Stomach (tissue), 9 donors: ENCODE measurements around the gene TPX2. TPM values are rescaled to one million over a fixed set of nuclear protein-coding genes. Genes with fewer than 3 reads are reported as not detected.

ENCODE experiments used
- DNase-seq, 2 donors: peaks; one replicate each; pipeline versions ENCODE4 v3.0.0 to v3.0.0-alpha.2; 2013 to 2019
- H3K27ac ChIP-seq, 5 donors: fragments of 200-600 bp in 4 of 5; sonication (generic) in 4 of 5; one replicate each; pipeline ENCODE4 v1.5.1; 2013 to 2019; ENCODE audit warnings: mild to moderate bottlenecking in 1 of 5, moderate library complexity in 1 of 5
- H3K27me3 ChIP-seq, 3 donors: fragments of 200-600 bp; sonication (generic); one replicate each; pipeline ENCODE4 v1.5.1; 2017 to 2019; ENCODE audit warnings: mixed run types in 1 of 3
- H3K36me3 ChIP-seq, 4 donors: fragments of 200-600 bp; sonication (generic); 1 replicate in 3 of 4; 2 replicates in 1 of 4; pipeline ENCODE4 v1.5.1; 2016 to 2019
- H3K4me1 ChIP-seq, 4 donors: fragments of 200-600 bp; sonication (generic); one replicate each; pipeline ENCODE4 v1.5.1; 2016 to 2019
- H3K4me3 ChIP-seq, 4 donors: fragments of 200-600 bp; sonication (generic) in 3 of 4; one replicate each; pipeline ENCODE4 v1.5.1; 2016 to 2019; ENCODE audit warnings: mild to moderate bottlenecking in 1 of 4
- H3K9me3 ChIP-seq, 4 donors: fragments of 200-600 bp; sonication (generic); one replicate each; pipeline ENCODE4 v1.5.1; 2016 to 2019
- CTCF ChIP-seq, 7 experiments: fragments of 450-650 bp in 4 of 7; fragments of 200-600 bp in 3 of 7; sonication (generic) in 3 of 7; IDR thresholded peaks; one replicate each; pipeline ENCODE4 v1.5.1; 2016 to 2019; ENCODE audit warnings: antibody characterized with exemption in 7 of 7, control low read depth in 2 of 7, mild to moderate bottlenecking in 1 of 7
- EP300 ChIP-seq: sonication (generic); formaldehyde crosslinking; IDR thresholded peaks from one replicate; pipeline ENCODE4 v1.6.1; 2017; ENCODE audit warnings: antibody characterized with exemption
- POLR2A ChIP-seq, 4 donors: fragments of 450-650 bp; IDR thresholded peaks; one replicate each; pipeline ENCODE4 v1.6.1; 2016; ENCODE audit warnings: antibody characterized with exemption in 4 of 4, control low read depth in 2 of 4, mild to moderate bottlenecking in 1 of 4, moderate library complexity in 1 of 4
- POLR2AphosphoS5 ChIP-seq, 3 donors: sonication (generic); formaldehyde crosslinking; IDR thresholded peaks; one replicate each; pipeline ENCODE4 v1.6.1; 2016; ENCODE audit warnings: antibody characterized with exemption in 3 of 3
- WGBS, 5 donors: extraction: QIAGEN DNeasy Blood & Tissue Kit in 3 of 5; methylation state at CpG; one replicate each; pipeline versions ENCODE4 v1.1.5 to v1.1.7; 2013 to 2018; 5-methylcytosine and 5-hydroxymethylcytosine counted together
- intact Hi-C: fragments of 100-400 bp; cut with DNase I; formaldehyde crosslinking; loops from one replicate; pipeline ENCODE4 v1.15.1; 2023; ENCODE audit warnings: low total_unique reads
- polyA plus RNA-seq, 3 donors: library from polyadenylated mRNA; stranded (reverse); fragments of 200-250 nt; gene quantifications; one replicate each; pipeline ENCODE4 v1.2.3, GENCODE V29; 2013
- small RNA-seq, 4 donors: library from RNA; depleted of rRNA; stranded (forward); fragments of <200 nt; gene quantifications; one replicate each; pipeline ENCODE3, GENCODE V24; 2016
- total RNA-seq, 5 donors: library from RNA; depleted of rRNA; stranded (reverse); fragments of >200 nt; gene quantifications; one replicate each; pipeline versions ENCODE4 v1.1.0 to v1.2.3, GENCODE V29; 2014 to 2016
- donor health status: healthy with polysubstance abuse.
- donor health status: Bipolar disorder and iron deficiency.
- donor health status: healthy.

TPX2 gene
- total and polyA plus RNA-seq, 8 donors: 1.7 to 11.4 (median 6.7) TPM

- DNase-seq: peak in 1 of 2 donors; percentile 85
- H3K27me3 ChIP-seq: peaks cover 0 to 23% (median 8%) of the 10 kb centered on the region in 3 donors
- peak within 1 kb of the TSS in 3 of 4 donors; percentile 3 to 15 (median 9) for H3K4me3 ChIP-seq
- H3K27ac ChIP-seq: peak within 1 kb of the TSS in 2 of 5 donors; percentile 1 to 30
- intact Hi-C loops: no loop called here
- no peaks in the 10 kb centered on the region for H3K9me3 ChIP-seq
- H3K4me1 ChIP-seq: peaks cover 12 to 37% (median 23%) of the 10 kb centered on the region in 4 donors
- no peak for TF ChIP-seq POLR2A (IDR thresholded peaks at IDR 0.05)
- no peak for TF ChIP-seq POLR2AphosphoS5 (IDR thresholded peaks at IDR 0.05)
- TF ChIP-seq EP300: no peak
- 54 to 66% (median 64%) methylated on average over 14 to 21 of the region's 21 CpGs for WGBS, 5 donors
- H3K36me3 ChIP-seq: no peaks in the 10 kb centered on the region
Measured at GRCh38 chr20:31845300-31845863, 106.3 kb downstream of the TPX2 start, which contains the start of gene FOXS1. TSS of gene FOXS1 (minus strand) at chr20:31845604. CDS start at chr20:31845542, 62 bp downstream.

- WGBS, 5 donors: 72 to 83% (median 75%) methylated on average over 3 of the region's 3 CpGs
- Histone ChIP-seq H3K27ac (no peak overlapping the region), H3K27me3 (peaks cover 0 to 37% (median 8%) of the 10 kb centered on the region in 3 donors), H3K4me1 (peaks cover 12 to 36% (median 21%) of the 10 kb centered on the region in 4 donors), H3K9me3 (no peaks in the 10 kb centered on the region), H3K4me3 (no peak overlapping the region), H3K36me3 (no peaks in the 10 kb centered on the region)
- intact Hi-C loops: no loop called here
- DNase-seq: no peak
- TF ChIP-seq POLR2AphosphoS5 (IDR thresholded peaks at IDR 0.05): no peak
- no peak for TF ChIP-seq CTCF (IDR thresholded peaks at IDR 0.05)
- TF ChIP-seq POLR2A (IDR thresholded peaks at IDR 0.05): no peak
- no peak for TF ChIP-seq EP300
Measured at GRCh38 chr20:31846793-31847138, 107.7 kb downstream of the TPX2 start.

- TF ChIP-seq POLR2A (IDR thresholded peaks at IDR 0.05) (no peak), EP300 (no peak), POLR2AphosphoS5 (IDR thresholded peaks at IDR 0.05) (no peak), CTCF (IDR thresholded peaks at IDR 0.05) (no peak)
- WGBS, 5 donors: 86 to 90% (median 87%) methylated on average over 27 to 32 of the region's 32 CpGs
- no peaks in the 10 kb centered on the region for H3K36me3 ChIP-seq
- intact Hi-C loops: no loop called here
- H3K4me1 ChIP-seq: peaks cover 4 to 26% (median 14%) of the 10 kb centered on the region in 4 donors
- DNase-seq: no peak
- H3K9me3 ChIP-seq: no peaks in the 10 kb centered on the region
- no peak overlapping the region for H3K27ac ChIP-seq
- H3K4me3 ChIP-seq: no peak overlapping the region
- peaks cover 0 to 44% (median 8%) of the 10 kb centered on the region in 3 donors for H3K27me3 ChIP-seq
Measured at GRCh38 chr20:31848088-31848999, 109.3 kb downstream of the TPX2 start.

- Histone ChIP-seq H3K27ac (no peak overlapping the region), H3K4me3 (no peak overlapping the region), H3K9me3 (no peaks in the 10 kb centered on the region), H3K4me1 (peaks cover 4 to 20% (median 14%) of the 10 kb centered on the region in 4 donors), H3K27me3 (peaks cover 0 to 55% (median 8%) of the 10 kb centered on the region in 3 donors), H3K36me3 (no peaks in the 10 kb centered on the region)
- intact Hi-C loops: no loop called here
- WGBS, 5 donors: 16 to 36% (median 29%) methylated on average over 9 to 45 of the region's 45 CpGs
- TF ChIP-seq POLR2A (IDR thresholded peaks at IDR 0.05) (no peak), EP300 (no peak), POLR2AphosphoS5 (IDR thresholded peaks at IDR 0.05) (no peak), CTCF (IDR thresholded peaks at IDR 0.05) (peak in 1 of 7 experiments; percentile 15)
- peak; percentile 57 to 85 for DNase-seq
Measured at GRCh38 chr20:31849306-31849930, 110.3 kb downstream of the TPX2 start.

Small RNA genes lying within 50 kb of the gene (small RNA-seq; reads per million reads assigned to genes)
- gene AL160175.1: 0 reads per million in 4 donors

Other genes starting within 250 kb of the TPX2 start
- 100 to 1,000 TPM in 1 of 5 donors, 10 to 100 TPM in 4; 10.7 to 103 (median 56.9) TPM for gene HM13, start 224.8 kb upstream of the TPX2 start, total RNA-seq
- gene HM13, start 224.8 kb upstream of the TPX2 start, polyA plus RNA-seq: 100 to 1,000 TPM; 119 to 181 (median 165) TPM
- gene ID1, start 134.0 kb upstream of the TPX2 start, total RNA-seq: 100 to 1,000 TPM; 315 to 475 (median 378) TPM
- gene ID1, start 134.0 kb upstream of the TPX2 start, polyA plus RNA-seq: 100 to 1,000 TPM; 168 to 585 (median 350) TPM
- gene COX4I2, start 101.4 kb upstream of the TPX2 start, total RNA-seq: 1 to 10 TPM in 2 of 5 donors, not detected in 3; 1.8 to 4.2 TPM
- gene COX4I2, start 101.4 kb upstream of the TPX2 start, polyA plus RNA-seq: 1 to 10 TPM; 1.8 to 6.7 (median 4.8) TPM
- gene BCL2L1, start 16.4 kb upstream of the TPX2 start, total RNA-seq: 100 to 1,000 TPM in 2 of 5 donors, 10 to 100 TPM in 3; 61.7 to 210 (median 68.7) TPM
- 10 to 100 TPM; 47.1 to 88.2 (median 73.0) TPM for gene BCL2L1, start 16.4 kb upstream of the TPX2 start, polyA plus RNA-seq
- gene MYLK2, start 80.1 kb downstream of the TPX2 start, total RNA-seq: under 1 TPM in 2 of 5 donors, not detected in 3; 0.37 to 0.45 TPM
- gene MYLK2, start 80.1 kb downstream of the TPX2 start, polyA plus RNA-seq: under 1 TPM; 0.19 to 0.43 (median 0.31) TPM
- 1 to 10 TPM in 1 of 5 donors, not detected in 4; 1.1 TPM for gene FOXS1, start 106.3 kb downstream of the TPX2 start, total RNA-seq
- gene FOXS1, start 106.3 kb downstream of the TPX2 start, polyA plus RNA-seq: under 1 TPM in 2 of 3 donors, not detected in 1; 0.43 to 0.44 TPM
- gene DUSP15, start 131.2 kb downstream of the TPX2 start, total RNA-seq: 1 to 10 TPM in 1 of 5 donors, under 1 TPM in 1, not detected in 3; 0.45 to 3.9 TPM
- 1 to 10 TPM; 2.1 to 4.7 (median 2.9) TPM for gene DUSP15, start 131.2 kb downstream of the TPX2 start, polyA plus RNA-seq
- gene TTLL9, start 131.3 kb downstream of the TPX2 start, total RNA-seq: under 1 TPM in 2 of 5 donors, not detected in 3; 0.18 to 0.43 TPM
- under 1 TPM in 1 of 3 donors, not detected in 2; 0.15 TPM for gene TTLL9, start 131.3 kb downstream of the TPX2 start, polyA plus RNA-seq
- gene PDRG1, start 212.8 kb downstream of the TPX2 start, total RNA-seq: 1 to 10 TPM in 3 of 5 donors, under 1 TPM in 1, not detected in 1; 0.58 to 2.8 (median 1.7) TPM
- gene PDRG1, start 212.8 kb downstream of the TPX2 start, polyA plus RNA-seq: 10 to 100 TPM; 14.0 to 18.6 (median 14.1) TPM
- gene XKR7, start 228.9 kb downstream of the TPX2 start, total RNA-seq: under 1 TPM in 3 of 5 donors, not detected in 2; under 0.01 to 0.58 (median 0.37) TPM
- gene XKR7, start 228.9 kb downstream of the TPX2 start, polyA plus RNA-seq: under 1 TPM in 1 of 3 donors, not detected in 2; 0.06 TPM